ENCODE results near the gene TRAPPC5. TPM values are rescaled to one million over a fixed set of nuclear protein-coding genes. Genes with fewer than 3 reads are reported as not detected.

TRAPPC5 gene
- 36.9 TPM for total RNA-seq

GRCh38 chr19:7680606-7681339 lies at the start of gene TRAPPC5:
Gene TRAPPC5 (plus strand): TSS chr19:7680833. CDS start chr19:7682254, 1,421 bp downstream.

GRCh38 chr19:7633698-7634097 lies 46.9 kb upstream of the TRAPPC5 start, which contains the start of gene PCP2:
Gene PCP2 (minus strand): TSS chr19:7633719. CDS start chr19:7633457, 262 bp downstream.

GRCh38 chr19:7636691-7637373 lies 43.8 kb upstream of the TRAPPC5 start, which contains the start of gene STXBP2:
Gene STXBP2 (plus strand): TSS chr19:7637110. CDS start chr19:7637150, 40 bp downstream.

GRCh38 chr19:7668842-7669241 lies 11.8 kb upstream of the TRAPPC5 start, which contains the start of gene RETN:
Gene RETN (plus strand): TSS chr19:7669049. CDS start chr19:7669327, 278 bp downstream.

GRCh38 chr19:7676854-7677253 lies 3.8 kb upstream of the TRAPPC5 start, which contains the start of gene MCEMP1:
Gene MCEMP1 (plus strand): TSS chr19:7677090. CDS start chr19:7677121, 31 bp downstream.

GRCh38 chr19:7701654-7702457 lies 21.2 kb downstream of the TRAPPC5 start, which contains the start of gene FCER2:
Gene FCER2 (minus strand): TSS chr19:7702131. CDS start chr19:7699760, 2,371 bp downstream.

GRCh38 chr19:7732045-7732444 lies 51.4 kb downstream of the TRAPPC5 start, which contains the start of gene CLEC4G:
Gene CLEC4G (minus strand): TSS chr19:7732110. CDS start chr19:7732102, 8 bp downstream.

Other genes with a start within 250 kb of the TRAPPC5 start
- 2.3 TPM for gene PEX11G, start 191.8 kb upstream of the TRAPPC5 start, total RNA-seq
- 28.1 TPM for gene ZNF358, start 164.7 kb upstream of the TRAPPC5 start, total RNA-seq
- 10.2 TPM for gene MCOLN1, start 158.2 kb upstream of the TRAPPC5 start, total RNA-seq
- 59.0 TPM for gene PNPLA6, start 145.1 kb upstream of the TRAPPC5 start, total RNA-seq
- gene CAMSAP3, start 85.0 kb upstream of the TRAPPC5 start, total RNA-seq = 13.7 TPM
- gene XAB2, start 51.3 kb upstream of the TRAPPC5 start, total RNA-seq = 49.8 TPM
- 6.2 TPM for gene PET100, start 51.0 kb upstream of the TRAPPC5 start, total RNA-seq
- 12.3 TPM for gene PCP2, start 47.1 kb upstream of the TRAPPC5 start, total RNA-seq
- gene STXBP2, start 43.7 kb upstream of the TRAPPC5 start, total RNA-seq = 12.3 TPM
- not detected for gene RETN, start 11.8 kb upstream of the TRAPPC5 start, total RNA-seq
- not detected for gene MCEMP1, start 3.7 kb upstream of the TRAPPC5 start, total RNA-seq
- gene FCER2, start 21.3 kb downstream of the TRAPPC5 start, total RNA-seq = not detected
- 0.71 TPM for gene CLEC4G, start 51.3 kb downstream of the TRAPPC5 start, total RNA-seq
- gene CD209, start 66.7 kb downstream of the TRAPPC5 start, total RNA-seq = 5.4 TPM
- 0.27 TPM for gene CLEC4M, start 82.4 kb downstream of the TRAPPC5 start, total RNA-seq
- gene EVI5L, start 149.4 kb downstream of the TRAPPC5 start, total RNA-seq = 26.1 TPM
- gene PRR36, start 193.6 kb downstream of the TRAPPC5 start, total RNA-seq = 4.7 TPM
- 0.33 TPM for gene LRRC8E, start 207.7 kb downstream of the TRAPPC5 start, total RNA-seq
- gene MAP2K7, start 223.0 kb downstream of the TRAPPC5 start, total RNA-seq = 20.3 TPM
- not detected for gene TGFBR3L, start 234.0 kb downstream of the TRAPPC5 start, total RNA-seq
- 7.1 TPM for gene SNAPC2, start 239.5 kb downstream of the TRAPPC5 start, total RNA-seq
- 10.9 TPM for gene CTXN1, start 245.3 kb downstream of the TRAPPC5 start, total RNA-seq